ENCODE results near the gene PHKG2. TPM values are rescaled to one million over a fixed set of nuclear protein-coding genes. Genes with fewer than 3 reads are reported as not detected.

PHKG2 gene
- total RNA-seq, 2 experiments from 2014 or later: 21.8 to 26.0 TPM

GRCh38 chr16:30745082-30745481 lies 3.1 kb upstream of the PHKG2 start:
- H3K36me3 Mint-ChIP-seq (ENCODE audit: low read depth): peaks cover 28% of the 10 kb centered on the region
- ChIA-PET CTCF (interaction anchor here (0.8 to 1.1 kb wide), 2 partner anchors 87 to 187 kb away, joined by 3 to 5 read pairs; partner anchors contain the start of gene FBRS), POLR2A (no interaction called here)
- ATAC-seq (no peak), DNase-seq (no peak)
- H3K4me3 Mint-ChIP-seq: no peak overlapping the region
- H3K9me3 Mint-ChIP-seq (ENCODE audit: low read depth): no peaks in the 10 kb centered on the region
- intact Hi-C loops (cut with DNase I, micrococcal nuclease): loop anchor here in 1 of 2 experiments (5.0 kb wide), 1 partner anchor 327 kb away; the partner anchor contains the start of genes ZNF646 and ZNF668
- H3K27ac Mint-ChIP-seq: no peak overlapping the region
- peaks cover 35% of the 10 kb centered on the region for H3K4me1 Mint-ChIP-seq
- no peaks in the 10 kb centered on the region for H3K27me3 Mint-ChIP-seq

- peaks cover 30% of the 10 kb centered on the region for H3K36me3 Mint-ChIP-seq (ENCODE audit: low read depth)
- ATAC-seq: no peak
- intact Hi-C loops (cut with DNase I, micrococcal nuclease): loop anchor here in 1 of 2 experiments (1.0 to 5.0 kb wide), 2 partner anchors 16 to 326 kb away; partner anchors contain the start of genes CFAP119, RNF40, ZNF646 and ZNF668
- POLR2A ChIA-PET: interaction anchor here (0.8 to 1.4 kb wide), 2 partner anchors 88 to 175 kb away, joined by 3 to 4 read pairs; no protein-coding TSS in a partner anchor
- no peaks in the 10 kb centered on the region for H3K27me3 Mint-ChIP-seq
- CTCF ChIA-PET: interaction anchor here (1.2 to 1.7 kb wide), 4 partner anchors 12 to 161 kb away, joined by 3 to 10 read pairs (median 4); no protein-coding TSS in a partner anchor
- no peak overlapping the region for H3K27ac Mint-ChIP-seq
- H3K4me1 Mint-ChIP-seq: peaks cover 21% of the 10 kb centered on the region
- no peak overlapping the region for H3K4me3 Mint-ChIP-seq
- no peak for DNase-seq
- no peaks in the 10 kb centered on the region for H3K9me3 Mint-ChIP-seq (ENCODE audit: low read depth)
These were observed 1.5 kb upstream of the PHKG2 start for GRCh38 chr16:30746638-30747175.

GRCh38 chr16:30747331-30747730 lies 894 bp upstream of the PHKG2 start:
- peaks cover 23% of the 10 kb centered on the region for H3K36me3 Mint-ChIP-seq (ENCODE audit: low read depth)
- no peaks in the 10 kb centered on the region for H3K9me3 Mint-ChIP-seq (ENCODE audit: low read depth)
- peak overlapping the region; percentile 88 for H3K27ac Mint-ChIP-seq
- no peaks in the 10 kb centered on the region for H3K27me3 Mint-ChIP-seq
- intact Hi-C loops (cut with DNase I, micrococcal nuclease): loop anchor here in 1 of 2 experiments (1.0 to 5.0 kb wide), 2 partner anchors 15 to 325 kb away; partner anchors contain the start of genes CFAP119, RNF40, ZNF646 and ZNF668
- DNase-seq: no peak
- H3K4me3 Mint-ChIP-seq: peak overlapping the region; percentile 88
- peaks cover 21% of the 10 kb centered on the region for H3K4me1 Mint-ChIP-seq
- CTCF ChIA-PET: interaction anchor here (0.6 to 1.9 kb wide), 15 partner anchors 12 to 599 kb away, joined by 3 to 10 read pairs (median 4); no protein-coding TSS in a partner anchor
- no peak for ATAC-seq
- POLR2A ChIA-PET: interaction anchor here (0.6 to 1.4 kb wide), 11 partner anchors 13 to 1412 kb away, joined by 3 to 14 read pairs (median 3); partner anchors contain the start of genes CFAP119, CORO1A, ZNF646 and ZNF668

- intact Hi-C loops (cut with DNase I, micrococcal nuclease): loop anchor here (1.0 to 5.0 kb wide), 8 partner anchors 13 to 378 kb away; partner anchors contain the start of genes CFAP119 (in 1 of the 2), FBRS (in 1 of the 2), FBXL19 (in 1 of the 2) and RNF40 (in 1 of the 2)
- H3K9me3 Mint-ChIP-seq (ENCODE audit: low read depth): no peaks in the 10 kb centered on the region
- peak; percentile 46 for DNase-seq
These were observed 615 bp downstream of the PHKG2 start for GRCh38 chr16:30748634-30749445.

GRCh38 chr16:30750201-30750600 lies 2.0 kb downstream of the PHKG2 start:
- CTCF ChIA-PET: interaction anchor here (0.5 to 1.4 kb wide), 6 partner anchors 10 to 1880 kb away, joined by 3 to 5 read pairs (median 4); no protein-coding TSS in a partner anchor
- Mint-ChIP-seq H3K27me3 (no peaks in the 10 kb centered on the region), H3K4me3 (peak overlapping the region; percentile 88), H3K4me1 (peaks cover 21% of the 10 kb centered on the region), H3K27ac (no peak overlapping the region), H3K9me3 (ENCODE audit: low read depth) (no peaks in the 10 kb centered on the region), H3K36me3 (ENCODE audit: low read depth) (peaks cover 25% of the 10 kb centered on the region)
- DNase-seq: no peak
- ATAC-seq: no peak
- intact Hi-C loops (cut with DNase I, micrococcal nuclease): no loop called here
- POLR2A ChIA-PET: no interaction called here

More at GRCh38 chr16:30748634-30749445, 615 bp downstream of the PHKG2 start:
- peak overlapping the region; percentile 88 for H3K4me3 Mint-ChIP-seq
- H3K4me1 Mint-ChIP-seq: peaks cover 21% of the 10 kb centered on the region
- ChIA-PET CTCF (interaction anchor here (0.7 to 1.9 kb wide), 9 partner anchors 10 to 113 kb away, joined by 3 to 10 read pairs (median 4); no protein-coding TSS in a partner anchor), POLR2A (interaction anchor here (0.6 to 1.4 kb wide), 7 partner anchors 9 to 325 kb away, joined by 3 to 14 read pairs (median 3); partner anchors contain the start of genes CFAP119, ZNF646 and ZNF668)
- no peak for ATAC-seq
- peak overlapping the region; percentile 88 for H3K27ac Mint-ChIP-seq
- no peaks in the 10 kb centered on the region for H3K27me3 Mint-ChIP-seq
- peaks cover 23% of the 10 kb centered on the region for H3K36me3 Mint-ChIP-seq (ENCODE audit: low read depth)

- no peak for ATAC-seq
- H3K36me3 Mint-ChIP-seq (ENCODE audit: low read depth): peaks cover 25% of the 10 kb centered on the region
- DNase-seq: no peak
- no peak overlapping the region for H3K27ac Mint-ChIP-seq
- ChIA-PET POLR2A (no interaction called here), CTCF (interaction anchor here (0.6 to 1.6 kb wide), 5 partner anchors 9 to 174 kb away, joined by 3 to 4 read pairs (median 4); no protein-coding TSS in a partner anchor)
- no peaks in the 10 kb centered on the region for H3K27me3 Mint-ChIP-seq
- no peak overlapping the region for H3K4me3 Mint-ChIP-seq
- intact Hi-C loops (cut with DNase I, micrococcal nuclease): no loop called here
- no peaks in the 10 kb centered on the region for H3K9me3 Mint-ChIP-seq (ENCODE audit: low read depth)
- peaks cover 21% of the 10 kb centered on the region for H3K4me1 Mint-ChIP-seq
These were observed 2.7 kb downstream of the PHKG2 start for GRCh38 chr16:30750876-30751465.

- intact Hi-C loops (cut with DNase I, micrococcal nuclease): no loop called here
- ChIA-PET POLR2A (no interaction called here), CTCF (interaction anchor here (0.9 kb wide), 1 partner anchor 61 kb away, joined by 3 read pairs; no protein-coding TSS in a partner anchor)
- no peak for ATAC-seq
- H3K4me3 Mint-ChIP-seq: no peak overlapping the region
- H3K36me3 Mint-ChIP-seq (ENCODE audit: low read depth): peaks cover 25% of the 10 kb centered on the region
- no peak overlapping the region for H3K27ac Mint-ChIP-seq
- DNase-seq: no peak
- H3K27me3 Mint-ChIP-seq: no peaks in the 10 kb centered on the region
- no peaks in the 10 kb centered on the region for H3K9me3 Mint-ChIP-seq (ENCODE audit: low read depth)
- H3K4me1 Mint-ChIP-seq: peaks cover 10% of the 10 kb centered on the region
These were observed 5.4 kb downstream of the PHKG2 start for GRCh38 chr16:30753596-30753995.

- peaks cover 8% of the 10 kb centered on the region for H3K36me3 Mint-ChIP-seq (ENCODE audit: low read depth)
- no peak overlapping the region for H3K27ac Mint-ChIP-seq
- H3K4me3 Mint-ChIP-seq: no peak overlapping the region
- ATAC-seq (no peak), DNase-seq (no peak)
- ChIA-PET CTCF (interaction anchor here (0.6 kb wide), 1 partner anchor 59 kb away, joined by 3 read pairs; no protein-coding TSS in a partner anchor), POLR2A (no interaction called here)
- peaks cover 9% of the 10 kb centered on the region for H3K4me1 Mint-ChIP-seq
- intact Hi-C loops (cut with DNase I, micrococcal nuclease): no loop called here
- no peaks in the 10 kb centered on the region for H3K9me3 Mint-ChIP-seq (ENCODE audit: low read depth)
- no peaks in the 10 kb centered on the region for H3K27me3 Mint-ChIP-seq
These were observed 7.9 kb downstream of the PHKG2 start for GRCh38 chr16:30755955-30756780.

GRCh38 chr16:30756781-30757100 lies 8.5 kb downstream of the PHKG2 start:
- no peaks in the 10 kb centered on the region for H3K9me3 Mint-ChIP-seq (ENCODE audit: low read depth)
- no peak overlapping the region for H3K4me3 Mint-ChIP-seq
- POLR2A ChIA-PET: no interaction called here
- peaks cover 3% of the 10 kb centered on the region for H3K36me3 Mint-ChIP-seq (ENCODE audit: low read depth)
- ATAC-seq: no peak
- peaks cover 10% of the 10 kb centered on the region for H3K4me1 Mint-ChIP-seq
- no peak for DNase-seq
- intact Hi-C loops (cut with DNase I, micrococcal nuclease): no loop called here
- H3K27me3 Mint-ChIP-seq: no peaks in the 10 kb centered on the region
- CTCF ChIA-PET: interaction anchor here (0.6 kb wide), 1 partner anchor 59 kb away, joined by 3 read pairs; no protein-coding TSS in a partner anchor
- no peak overlapping the region for H3K27ac Mint-ChIP-seq

- Mint-ChIP-seq H3K27ac (no peak overlapping the region), H3K36me3 (ENCODE audit: low read depth) (peaks cover 3% of the 10 kb centered on the region), H3K9me3 (ENCODE audit: low read depth) (no peaks in the 10 kb centered on the region), H3K27me3 (no peaks in the 10 kb centered on the region), H3K4me1 (peaks cover 10% of the 10 kb centered on the region), H3K4me3 (no peak overlapping the region)
- POLR2A ChIA-PET: interaction anchor here (0.5 kb wide), 1 partner anchor 120 kb away, joined by 3 read pairs; no protein-coding TSS in a partner anchor
- intact Hi-C loops (cut with DNase I, micrococcal nuclease): no loop called here
- CTCF ChIA-PET: interaction anchor here (0.6 kb wide), 1 partner anchor 796 kb away, joined by 3 read pairs; no protein-coding TSS in a partner anchor
- no peak for DNase-seq
- no peak for ATAC-seq
These were observed 9.1 kb downstream of the PHKG2 start for GRCh38 chr16:30757316-30757715.
